GM23248 (cell line): ENCODE measurements around the gene ZFPM1.

ENCODE experiments used
- EZH2 ChIP-seq: fragments of 200-600 bp; sonication (generic); IDR thresholded peaks from 2 replicates; pipeline ENCODE4 v1.6.1; 2018; ENCODE audit warnings: antibody characterized with exemption, mild to moderate bottlenecking; ENCODE audit not compliant: insufficient read depth, poor library complexity, severe bottlenecking
- EZH2phosphoT487 ChIP-seq: fragments of 200-600 bp; sonication (generic); IDR thresholded peaks from 2 replicates; pipeline ENCODE4 v1.6.1; 2018; ENCODE audit warnings: antibody characterized with exemption, moderate library complexity, mild to moderate bottlenecking, low read depth; ENCODE audit not compliant: insufficient read depth

DNA sequence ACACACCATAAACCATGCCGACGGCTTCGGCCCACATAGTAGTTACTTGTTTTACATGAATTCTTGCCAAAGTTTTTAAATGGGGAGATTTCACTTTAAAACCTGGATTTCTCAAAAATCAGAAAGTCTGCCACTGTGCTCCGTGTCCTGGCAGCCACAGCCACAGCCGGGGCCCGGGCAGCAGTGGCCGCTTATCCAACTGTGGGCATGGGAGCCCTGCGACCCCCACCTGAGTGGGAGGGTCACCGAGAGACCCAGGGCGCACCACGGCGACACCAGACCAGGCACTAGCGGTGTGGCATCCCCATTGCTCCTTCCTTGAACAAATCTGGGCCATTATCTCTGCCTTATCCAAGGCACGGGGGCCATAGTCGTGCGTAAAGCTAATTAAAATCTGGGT lies 40.3 kb upstream of the ZFPM1 start:
- TF ChIP-seq EZH2 (no peak), EZH2phosphoT487 (no peak)
